GM21528 (cell line): ENCODE data around the gene KLHL3.
"Not testable (repeated sequence)": the region's sequence is repeated elsewhere in the genome, so short reads cannot be mapped to it uniquely, and the experiment has no call there.

ENCODE experiments used
- ATAC-seq: cut with Tn5 transposase; IDR thresholded peaks from one replicate; pipeline ENCODE4 v1.9.1; 2021; ENCODE audit warnings: mild to moderate bottlenecking, moderate library complexity; ENCODE audit not compliant: unreplicated experiment, low FRiP score

KLHL3 gene

GRCh38 chr5:137735555-137736284 lies at the start of gene KLHL3:
Gene KLHL3, minus strand, starts transcription at chr5:137736089. Its CDS starts 443 bp downstream, at chr5:137735646.
- peak; percentile 68 for ATAC-seq

- ATAC-seq: no peak
Observed at GRCh38 chr5:137782984-137783536, 47.2 kb upstream of the KLHL3 start.

GRCh38 chr5:137782055-137782454 lies 46.2 kb upstream of the KLHL3 start:
- no peak for ATAC-seq

GRCh38 chr5:137778772-137779564 lies 43.1 kb upstream of the KLHL3 start:
- no peak for ATAC-seq

- not testable (repeated sequence) for ATAC-seq
Observed at GRCh38 chr5:137767937-137768336, 32.0 kb upstream of the KLHL3 start.

- no peak for ATAC-seq
Observed at GRCh38 chr5:137761566-137761965, 25.7 kb upstream of the KLHL3 start.

- no peak for ATAC-seq
Observed at GRCh38 chr5:137760719-137761516, 25.0 kb upstream of the KLHL3 start.

GRCh38 chr5:137760294-137760693 lies 24.4 kb upstream of the KLHL3 start:
- no peak for ATAC-seq

GRCh38 chr5:137758715-137759306 lies 22.9 kb upstream of the KLHL3 start:
- peak; percentile 29 for ATAC-seq

- ATAC-seq: no peak
Observed at GRCh38 chr5:137758121-137758520, 22.2 kb upstream of the KLHL3 start.

GRCh38 chr5:137757634-137758033 lies 21.7 kb upstream of the KLHL3 start:
- ATAC-seq: no peak

- ATAC-seq: peak; percentile 28
Observed at GRCh38 chr5:137754961-137755762, 19.3 kb upstream of the KLHL3 start.

- peak; percentile 84 for ATAC-seq
Observed at GRCh38 chr5:137754188-137754960, 18.5 kb upstream of the KLHL3 start, which contains the start of gene HNRNPA0. Gene HNRNPA0, minus strand, starts transcription at chr5:137754363. Its CDS starts 297 bp downstream, at chr5:137754066.

GRCh38 chr5:137753691-137754187 lies 17.9 kb upstream of the KLHL3 start:
- ATAC-seq: peak; percentile 16

GRCh38 chr5:137752905-137753690 lies 17.2 kb upstream of the KLHL3 start:
- no peak for ATAC-seq

GRCh38 chr5:137751869-137752491 lies 16.1 kb upstream of the KLHL3 start:
- ATAC-seq: no peak

- ATAC-seq: no peak
Observed at GRCh38 chr5:137750436-137750835, 14.5 kb upstream of the KLHL3 start.
